ENCODE data around the gene BICDL2.

DNA sequence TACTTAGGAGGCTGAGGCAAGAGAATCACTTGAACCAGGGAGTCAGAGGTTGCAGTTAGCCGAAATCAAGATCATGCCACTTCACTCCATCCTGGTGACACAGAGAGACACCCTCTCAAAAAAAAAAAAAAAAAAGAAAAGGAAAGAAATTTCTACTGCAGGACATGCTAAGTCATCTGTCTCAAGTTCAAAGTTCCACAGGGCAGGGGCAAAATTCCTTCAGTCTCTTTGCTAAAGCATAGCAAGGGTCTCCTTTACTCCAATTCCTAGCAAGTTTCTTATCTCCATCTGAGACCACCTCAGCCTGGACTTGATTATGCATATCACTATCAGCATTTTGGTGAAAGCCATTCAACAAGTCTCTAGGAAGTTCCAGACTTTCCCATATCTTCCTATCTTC is 47.7 kb upstream of the BICDL2 start:
- TF ChIP-seq POLR2AphosphoS5 (IDR thresholded peaks at IDR 0.05) (no peak), POLR2A (IDR thresholded peaks at IDR 0.05) (no peak)
- TF ChIP-seq, protein P1, sequence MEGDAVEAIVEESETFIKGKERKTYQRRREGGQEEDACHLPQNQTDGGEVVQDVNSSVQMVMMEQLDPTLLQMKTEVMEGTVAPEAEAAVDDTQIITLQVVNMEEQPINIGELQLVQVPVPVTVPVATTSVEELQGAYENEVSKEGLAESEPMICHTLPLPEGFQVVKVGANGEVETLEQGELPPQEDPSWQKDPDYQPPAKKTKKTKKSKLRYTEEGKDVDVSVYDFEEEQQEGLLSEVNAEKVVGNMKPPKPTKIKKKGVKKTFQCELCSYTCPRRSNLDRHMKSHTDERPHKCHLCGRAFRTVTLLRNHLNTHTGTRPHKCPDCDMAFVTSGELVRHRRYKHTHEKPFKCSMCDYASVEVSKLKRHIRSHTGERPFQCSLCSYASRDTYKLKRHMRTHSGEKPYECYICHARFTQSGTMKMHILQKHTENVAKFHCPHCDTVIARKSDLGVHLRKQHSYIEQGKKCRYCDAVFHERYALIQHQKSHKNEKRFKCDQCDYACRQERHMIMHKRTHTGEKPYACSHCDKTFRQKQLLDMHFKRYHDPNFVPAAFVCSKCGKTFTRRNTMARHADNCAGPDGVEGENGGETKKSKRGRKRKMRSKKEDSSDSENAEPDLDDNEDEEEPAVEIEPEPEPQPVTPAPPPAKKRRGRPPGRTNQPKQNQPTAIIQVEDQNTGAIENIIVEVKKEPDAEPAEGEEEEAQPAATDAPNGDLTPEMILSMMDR (IDR thresholded peaks at IDR 0.05), result no peak

Data from gastroesophageal sphincter (tissue), 3 donors.